Hematopoietic multipotent progenitor cell treated with erythropoietin and hydrocortisone succinate and interleukin-3 and kit ligand, for 6 days (in vitro differentiated cells): Measurements from ENCODE around the gene CCDC63.
"Not testable (repeated sequence)": the region's sequence is repeated elsewhere in the genome, so short reads cannot be mapped to it uniquely, and the experiment has no call there.

ENCODE experiments used
- DNase-seq: peaks from one replicate; pipeline ENCODE4 v3.0.0-alpha.2; 2015

CCDC63 gene

GRCh38 chr12:110844551-110845338, 2.0 kb upstream of the CCDC63 start:
- DNase-seq = peak; percentile 16

GRCh38 chr12:110845339-110845682, 1.5 kb upstream of the CCDC63 start:
- DNase-seq = no peak

- DNase-seq = no peak
Measured at GRCh38 chr12:110848314-110848923, 1.6 kb downstream of the CCDC63 start.

- DNase-seq = no peak
Measured at GRCh38 chr12:110849221-110849620, 2.4 kb downstream of the CCDC63 start.

DNA sequence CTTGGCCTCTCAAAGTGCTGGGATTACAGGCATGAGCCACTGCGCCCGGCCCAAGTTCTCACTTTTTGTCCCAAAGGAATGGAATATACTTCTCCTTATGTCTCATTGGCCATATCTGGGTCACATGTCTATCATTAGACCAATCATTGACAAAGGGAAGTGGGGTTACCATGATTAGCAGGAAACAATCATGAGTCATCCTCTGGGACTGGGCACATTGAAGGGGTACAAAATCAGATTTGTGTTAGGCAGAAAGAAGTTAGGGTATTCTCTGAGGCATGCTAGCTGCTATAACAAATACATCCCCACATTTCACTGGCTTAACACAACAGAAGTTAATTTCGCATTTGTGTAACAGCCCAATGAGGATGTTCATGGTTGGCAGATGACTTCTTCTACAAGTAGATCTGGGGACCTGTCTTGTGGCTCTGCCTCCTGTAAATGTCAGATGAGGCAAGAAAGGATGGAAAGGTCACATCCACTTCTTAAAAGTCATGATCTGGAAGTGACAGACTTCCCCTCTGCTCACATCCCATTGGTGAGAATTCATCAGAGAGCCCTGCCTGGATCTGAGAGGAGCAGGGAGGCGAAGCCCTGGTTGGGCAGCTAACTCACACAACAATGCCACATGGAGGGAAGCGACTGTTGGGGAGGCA, 3.1 kb downstream of the CCDC63 start:
- no peak for DNase-seq

DNA sequence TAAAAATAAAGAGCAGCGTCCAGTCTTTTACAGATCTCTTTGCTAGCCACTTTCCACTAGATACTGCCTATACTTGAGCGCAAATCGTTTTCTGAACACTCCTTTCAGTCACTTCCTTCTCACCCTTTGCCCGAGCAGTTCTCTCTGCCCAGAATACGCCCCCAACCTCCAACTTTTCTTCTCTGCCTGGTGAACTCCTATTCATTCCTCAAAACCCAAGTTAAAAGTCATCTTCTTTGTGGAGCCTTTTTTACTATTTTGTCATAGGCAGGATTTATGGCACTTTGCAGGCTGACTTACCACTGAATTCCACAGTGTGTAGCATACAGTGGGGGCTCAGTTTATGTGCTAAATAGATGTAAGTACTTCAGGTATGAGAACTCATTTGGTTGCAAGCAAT, 4.0 kb downstream of the CCDC63 start:
- no peak for DNase-seq

DNA sequence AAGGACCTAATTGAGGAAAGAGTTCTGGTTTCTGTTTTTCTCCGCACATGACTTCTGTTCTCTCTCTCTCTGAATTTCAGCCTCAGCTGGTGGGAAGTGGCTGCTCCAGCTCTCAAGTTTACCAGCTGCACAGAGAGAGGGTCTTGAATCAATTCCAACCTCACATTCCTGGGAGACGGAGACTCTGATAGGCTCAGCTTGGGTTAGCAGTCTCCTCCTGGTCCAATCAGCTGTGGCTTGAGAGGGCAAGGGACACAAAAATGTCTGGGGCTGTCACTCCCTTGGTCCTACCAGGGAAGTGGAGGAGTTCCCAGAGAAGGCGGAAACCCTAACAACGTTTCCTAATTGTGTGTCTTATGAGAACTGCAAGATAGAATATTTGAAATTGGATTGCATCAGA, 7.0 kb downstream of the CCDC63 start:
- DNase-seq = no peak

DNA sequence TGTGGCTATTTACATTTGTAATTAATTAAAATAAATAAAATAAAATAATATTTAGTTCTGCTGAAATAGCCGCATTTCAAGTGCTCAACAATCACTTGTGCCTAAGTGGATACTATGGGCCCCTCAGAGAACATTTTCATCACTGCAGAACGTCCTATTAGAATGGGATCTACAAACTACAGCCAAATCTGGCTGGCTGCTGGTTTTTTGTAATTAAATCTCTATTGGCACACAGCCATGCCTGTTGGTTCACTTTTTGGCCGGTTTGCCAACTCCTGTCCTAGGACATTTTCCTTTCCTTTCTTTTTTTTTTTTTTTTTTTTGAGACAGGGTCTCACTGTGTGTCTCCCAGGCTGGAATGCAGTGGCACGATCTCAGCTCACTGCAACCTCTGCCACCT, 9.8 kb downstream of the CCDC63 start:
- no peak for DNase-seq

DNA sequence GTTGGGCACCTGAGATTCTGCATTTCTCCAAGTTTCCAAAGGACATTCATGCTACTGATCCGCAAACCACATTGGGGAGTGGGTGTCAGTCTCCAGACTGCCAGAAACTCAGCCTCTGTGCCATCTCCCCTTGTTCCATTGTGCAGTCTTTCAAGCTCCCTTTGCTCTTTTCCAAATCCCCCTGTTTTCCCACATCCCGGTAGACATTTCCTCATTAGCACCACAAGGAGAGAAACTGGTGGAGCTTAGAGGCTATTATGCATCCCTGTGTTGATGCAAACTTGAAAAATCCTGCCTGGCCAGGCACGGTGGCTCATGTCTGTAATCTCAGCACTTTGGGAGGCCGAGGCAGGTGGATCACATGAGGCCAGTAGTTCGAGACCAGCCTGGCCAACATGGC, 10.7 kb downstream of the CCDC63 start:
- DNase-seq = no peak

DNA sequence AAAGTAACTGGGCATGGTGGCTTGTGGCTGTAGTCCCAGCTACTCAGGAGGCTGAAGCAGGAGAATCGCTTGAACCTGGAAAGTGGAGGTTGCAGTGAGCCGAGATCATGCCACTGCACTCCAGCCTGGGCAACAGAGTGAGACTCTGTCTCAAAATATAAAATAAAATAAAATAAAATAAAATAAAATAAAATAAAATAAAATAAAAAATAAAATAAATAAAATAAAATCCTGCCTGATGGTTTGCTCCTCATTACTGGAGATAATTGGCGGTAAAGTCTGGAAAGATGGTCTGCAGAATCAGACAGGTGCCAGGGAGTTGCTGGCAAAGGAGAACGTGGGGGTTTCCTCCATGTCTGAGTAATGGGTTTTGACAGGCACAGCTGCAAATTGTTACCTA, 11.2 kb downstream of the CCDC63 start:
- not testable (repeated sequence) for DNase-seq

- peak; percentile 13 for DNase-seq
Measured at GRCh38 chr12:110858848-110859247, 12.1 kb downstream of the CCDC63 start.

DNA sequence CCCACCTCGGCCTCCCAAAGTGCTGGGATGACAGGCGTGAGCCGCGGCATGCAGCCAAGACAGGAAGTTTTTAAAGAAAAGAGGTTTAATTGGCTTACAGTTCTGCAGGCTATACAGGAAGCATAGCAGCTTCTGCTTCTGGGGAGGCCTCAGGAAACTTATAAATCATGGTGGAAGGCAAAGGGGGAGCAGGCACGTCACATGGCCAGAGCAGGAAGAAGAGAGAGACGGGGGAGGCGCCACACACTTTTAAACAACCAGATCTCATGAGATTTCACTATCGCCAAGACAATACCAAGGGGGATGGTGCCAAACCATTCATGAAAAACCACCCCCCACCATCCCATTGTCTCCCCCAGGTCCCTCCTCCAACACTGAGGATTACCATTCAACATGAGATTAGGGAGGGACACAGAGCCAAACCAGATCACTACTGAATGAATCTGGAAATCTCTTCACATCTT, 14.1 kb downstream of the CCDC63 start:
- no peak for DNase-seq

- no peak for DNase-seq
Measured at GRCh38 chr12:110861729-110862128, 14.9 kb downstream of the CCDC63 start.

GRCh38 chr12:110862329-110862728, 15.5 kb downstream of the CCDC63 start:
- DNase-seq = no peak

DNA sequence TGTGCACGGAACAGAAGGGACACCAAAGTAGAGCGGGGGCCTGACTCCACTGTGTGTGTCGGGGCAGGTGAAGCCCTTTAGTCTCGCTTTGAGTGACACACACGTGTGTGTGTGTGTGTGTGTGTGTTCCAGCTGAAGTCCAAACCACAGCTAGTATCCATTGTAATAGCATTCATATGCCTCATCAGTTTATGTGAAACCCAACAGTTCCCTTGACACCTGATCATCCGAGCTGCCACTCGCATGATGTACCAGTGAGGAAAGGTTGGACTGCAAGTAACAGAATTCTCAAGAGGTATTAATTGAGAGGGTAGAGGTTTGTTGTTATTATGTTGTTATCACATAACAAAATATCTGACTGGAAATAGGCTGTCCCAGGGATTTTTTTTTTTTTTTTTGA, 16.4 kb downstream of the CCDC63 start:
- no peak for DNase-seq

- no peak for DNase-seq
Measured at GRCh38 chr12:110865521-110865920, 18.7 kb downstream of the CCDC63 start.

DNA sequence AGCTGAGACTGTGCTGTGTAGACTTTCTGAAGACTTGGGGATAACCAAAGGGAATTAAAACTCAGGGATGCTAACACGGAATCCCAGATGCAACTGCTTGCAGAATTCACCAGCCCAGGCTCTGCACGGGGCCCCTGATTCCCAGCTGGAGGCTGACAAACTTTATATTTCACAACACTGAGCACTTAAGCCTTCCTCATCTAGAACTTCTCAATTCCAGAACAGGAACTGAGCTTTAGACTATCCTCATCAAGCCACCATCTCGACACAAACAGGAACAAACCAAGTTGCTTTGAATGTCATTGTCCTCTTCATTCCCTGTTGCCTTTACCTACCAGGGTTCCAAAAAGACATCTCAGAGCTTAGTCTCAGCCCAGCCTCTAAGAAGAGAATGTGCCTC, 22.2 kb downstream of the CCDC63 start:
- DNase-seq = peak; percentile 40

DNA sequence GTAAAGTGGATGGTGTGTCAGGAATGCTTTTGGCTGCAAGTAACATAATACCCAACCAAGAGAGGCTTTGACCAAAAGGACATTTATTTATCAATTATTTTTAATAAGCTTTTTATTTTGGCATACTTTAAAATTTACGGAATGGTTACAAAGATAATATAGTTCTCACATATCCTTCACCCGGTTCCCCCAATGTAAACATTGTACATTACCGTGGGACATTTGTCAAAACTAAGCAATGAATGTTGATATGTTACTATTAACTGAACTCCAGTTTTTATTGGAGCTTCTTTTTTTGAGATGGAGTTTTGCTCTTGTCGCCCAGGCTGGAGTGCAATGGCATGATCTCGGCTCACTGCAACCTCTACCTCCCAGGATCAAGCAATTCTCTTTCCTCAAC, 23.0 kb downstream of the CCDC63 start:
- DNase-seq = no peak

GRCh38 chr12:110872100-110872499, 25.3 kb downstream of the CCDC63 start:
- no peak for DNase-seq

- DNase-seq = no peak
Measured at GRCh38 chr12:110874351-110874750, 27.6 kb downstream of the CCDC63 start.

GRCh38 chr12:110874781-110875180, 28.0 kb downstream of the CCDC63 start:
- DNase-seq = no peak

DNA sequence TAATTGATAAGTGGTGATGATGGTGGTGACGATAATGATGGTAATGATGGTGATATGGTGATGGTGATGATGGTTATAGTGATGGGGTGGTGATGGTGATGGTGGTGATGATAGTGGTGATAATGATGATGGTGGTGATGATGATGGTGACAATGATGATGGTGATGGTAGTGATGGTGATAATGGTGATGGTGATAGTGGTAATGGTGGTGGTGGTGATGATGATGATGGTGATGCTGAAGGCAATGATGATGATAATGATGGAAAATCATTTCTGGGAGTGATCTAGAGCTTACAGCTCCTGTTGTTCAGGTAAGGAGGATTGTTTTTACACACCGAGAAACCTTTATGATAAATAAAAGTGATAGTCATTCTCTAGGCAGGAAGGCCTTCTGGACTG, 33.9 kb downstream of the CCDC63 start:
- no peak for DNase-seq

GRCh38 chr12:110883251-110883650, 36.5 kb downstream of the CCDC63 start:
- DNase-seq = no peak

DNA sequence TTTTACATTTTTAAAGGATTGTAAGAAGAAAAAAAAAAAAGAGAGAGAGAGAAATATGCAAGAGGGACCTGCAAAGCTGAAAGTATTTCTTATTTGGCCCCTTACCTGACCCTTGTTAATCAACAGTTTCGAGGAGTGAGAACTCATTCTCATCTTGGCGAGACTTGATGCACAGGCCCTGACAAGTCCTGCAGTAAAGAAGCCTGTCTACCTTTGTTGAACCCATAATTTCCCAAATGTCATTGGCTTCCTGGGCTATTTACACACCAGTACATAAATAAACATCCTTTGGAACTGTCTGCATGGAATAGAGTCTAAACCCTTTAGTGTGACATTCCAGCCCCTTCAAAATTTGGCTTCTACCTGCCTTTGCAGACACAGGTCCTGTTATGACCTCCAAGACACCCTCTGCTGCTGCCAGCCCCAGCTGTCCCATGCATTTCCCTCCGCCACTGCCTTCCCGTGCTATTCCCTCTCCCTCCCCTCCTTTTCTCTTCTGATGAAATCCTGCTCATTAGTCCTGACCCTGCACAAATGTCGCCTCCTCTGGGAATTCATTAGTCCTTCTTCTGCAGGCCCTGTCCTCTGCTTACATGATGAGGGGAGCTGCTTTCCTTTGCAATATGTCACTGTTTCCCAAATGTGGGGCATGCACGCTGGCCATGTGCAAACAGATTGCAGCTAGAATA, 38.5 kb downstream of the CCDC63 start:
- DNase-seq = no peak
